ENCODE data around the gene DNAH3.
"Not testable (repeated sequence)": the region's sequence is repeated elsewhere in the genome, so short reads cannot be mapped to it uniquely, and the experiment has no call there.

The DNAH3 gene

GRCh38 chr16:21130811-21131210 lies 19.8 kb downstream of the DNAH3 start:
- FAIRE-seq = no peak
- no peak for DNase-seq (ENCODE audit: low spot score)

- DNase-seq (ENCODE audit: low spot score) (no peak), FAIRE-seq (no peak)
Observed at GRCh38 chr16:21128991-21129390, 21.7 kb downstream of the DNAH3 start.

- FAIRE-seq = no peak
- no peak for DNase-seq (ENCODE audit: low spot score)
Observed at GRCh38 chr16:21126518-21126917, 24.1 kb downstream of the DNAH3 start.

- DNase-seq (ENCODE audit: low spot score) (no peak), FAIRE-seq (no peak)
Observed at GRCh38 chr16:21125191-21125590, 25.5 kb downstream of the DNAH3 start.

- FAIRE-seq = no peak
- no peak for DNase-seq (ENCODE audit: low spot score)
Observed at GRCh38 chr16:21120976-21121520, 29.6 kb downstream of the DNAH3 start.

GRCh38 chr16:21117567-21117966 lies 33.1 kb downstream of the DNAH3 start:
- DNase-seq (ENCODE audit: low spot score) (no peak), FAIRE-seq (no peak)

- FAIRE-seq = no peak
- DNase-seq (ENCODE audit: low spot score) = no peak
Observed at GRCh38 chr16:21116148-21116693, 34.4 kb downstream of the DNAH3 start.

GRCh38 chr16:21115551-21115950 lies 35.1 kb downstream of the DNAH3 start:
- FAIRE-seq; DNase-seq (ENCODE audit: low spot score): not testable (repeated sequence)

GRCh38 chr16:21103941-21104860 lies 46.4 kb downstream of the DNAH3 start:
- DNase-seq (ENCODE audit: low spot score) = no peak
- FAIRE-seq = no peak

GRCh38 chr16:21101631-21102420 lies 48.8 kb downstream of the DNAH3 start:
- no peak for DNase-seq (ENCODE audit: low spot score)
- FAIRE-seq = no peak

- FAIRE-seq (no peak), DNase-seq (ENCODE audit: low spot score) (peak; percentile 46)
Observed at GRCh38 chr16:21100447-21100846, 50.2 kb downstream of the DNAH3 start.

GRCh38 chr16:21097151-21097550 lies 53.5 kb downstream of the DNAH3 start:
- DNase-seq (ENCODE audit: low spot score) (peak; percentile 13), FAIRE-seq (no peak)

- DNase-seq (ENCODE audit: low spot score); FAIRE-seq: not testable (repeated sequence)
Observed at GRCh38 chr16:21094719-21095118, 55.9 kb downstream of the DNAH3 start.

GRCh38 chr16:21092951-21093350 lies 57.7 kb downstream of the DNAH3 start:
- FAIRE-seq (no peak), DNase-seq (ENCODE audit: low spot score) (no peak)

GRCh38 chr16:21088646-21089538 lies 61.8 kb downstream of the DNAH3 start:
- DNase-seq (ENCODE audit: low spot score) (no peak), FAIRE-seq (no peak)

- FAIRE-seq (no peak), DNase-seq (ENCODE audit: low spot score) (no peak)
Observed at GRCh38 chr16:21088143-21088542, 62.5 kb downstream of the DNAH3 start.

- no peak for FAIRE-seq
Observed at GRCh38 chr16:21084631-21085225, 65.9 kb downstream of the DNAH3 start.

GRCh38 chr16:21083729-21084268 lies 66.8 kb downstream of the DNAH3 start:
- FAIRE-seq (no peak), DNase-seq (ENCODE audit: low spot score) (peak; percentile 27)

More at GRCh38 chr16:21084631-21085225, 65.9 kb downstream of the DNAH3 start:
- no peak for DNase-seq (ENCODE audit: low spot score)

- FAIRE-seq = no peak
- no peak for DNase-seq (ENCODE audit: low spot score)
Observed at GRCh38 chr16:21081329-21081728, 69.3 kb downstream of the DNAH3 start.

GRCh38 chr16:21078563-21078962 lies 72.1 kb downstream of the DNAH3 start:
- no peak for FAIRE-seq

More at GRCh38 chr16:21078563-21078962, 72.1 kb downstream of the DNAH3 start:
- DNase-seq (ENCODE audit: low spot score) = no peak
